ENCODE data around the gene GTF2A1.

The GTF2A1 gene

DNA sequence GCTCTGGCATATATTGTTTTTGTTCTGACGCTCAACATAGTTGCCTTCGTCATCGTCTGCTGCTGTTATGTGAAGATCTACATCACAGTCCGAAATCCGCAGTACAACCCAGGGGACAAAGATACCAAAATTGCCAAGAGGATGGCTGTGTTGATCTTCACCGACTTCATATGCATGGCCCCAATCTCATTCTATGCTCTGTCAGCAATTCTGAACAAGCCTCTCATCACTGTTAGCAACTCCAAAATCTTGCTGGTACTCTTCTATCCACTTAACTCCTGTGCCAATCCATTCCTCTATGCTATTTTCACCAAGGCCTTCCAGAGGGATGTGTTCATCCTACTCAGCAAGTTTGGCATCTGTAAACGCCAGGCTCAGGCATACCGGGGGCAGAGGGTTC, 77.0 kb downstream of the GTF2A1 start:
- TF ChIP-seq CTCF (conservative IDR thresholded peaks at IDR 0.05; ENCODE audit: low read depth): no peak
- no peak for DNase-seq (ENCODE audit: low spot score)
- CTCF ChIA-PET: interaction anchor here (1.6 kb wide), 1 partner anchor 147 kb away, joined by 4 read pairs; no protein-coding TSS in a partner anchor
- POLR2A ChIA-PET (ENCODE audit: low non-redundant PET): no interaction called here
- no peak overlapping the region for H3K27ac ChIP-seq

DNA sequence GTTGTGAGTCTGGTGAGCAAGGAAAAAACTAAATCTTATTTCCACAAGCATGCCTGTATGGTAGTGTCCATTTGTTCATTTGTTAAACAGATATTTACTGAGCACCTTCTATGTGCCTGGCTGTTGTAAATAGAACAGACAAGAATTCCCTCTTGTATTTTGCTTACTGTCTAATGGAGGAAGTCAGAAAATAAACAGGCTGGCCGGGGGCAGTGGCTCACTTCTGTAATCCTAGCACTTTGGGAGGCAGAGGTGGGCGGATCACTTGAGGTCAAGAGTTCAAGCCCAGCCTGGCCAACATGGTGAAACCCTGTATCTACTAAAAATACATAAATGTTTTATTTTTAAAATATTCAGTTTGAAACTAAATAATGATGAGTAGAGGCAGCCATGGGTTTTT, 79.3 kb downstream of the GTF2A1 start:
- no peak for DNase-seq (ENCODE audit: low spot score)
- ChIA-PET CTCF (no interaction called here), POLR2A (ENCODE audit: low non-redundant PET) (no interaction called here)
- TF ChIP-seq CTCF (conservative IDR thresholded peaks at IDR 0.05; ENCODE audit: low read depth): no peak
- H3K27ac ChIP-seq: no peak overlapping the region

GRCh38 chr14:81138429-81138828, 82.3 kb downstream of the GTF2A1 start:
- DNase-seq (ENCODE audit: low spot score): no peak
- POLR2A ChIA-PET (ENCODE audit: low non-redundant PET): no interaction called here
- H3K27ac ChIP-seq: no peak overlapping the region
- no peak for TF ChIP-seq CTCF (conservative IDR thresholded peaks at IDR 0.05; ENCODE audit: low read depth)
- CTCF ChIA-PET: interaction anchor here (0.7 kb wide), 1 partner anchor 163 kb away, joined by 3 read pairs; no protein-coding TSS in a partner anchor

DNA sequence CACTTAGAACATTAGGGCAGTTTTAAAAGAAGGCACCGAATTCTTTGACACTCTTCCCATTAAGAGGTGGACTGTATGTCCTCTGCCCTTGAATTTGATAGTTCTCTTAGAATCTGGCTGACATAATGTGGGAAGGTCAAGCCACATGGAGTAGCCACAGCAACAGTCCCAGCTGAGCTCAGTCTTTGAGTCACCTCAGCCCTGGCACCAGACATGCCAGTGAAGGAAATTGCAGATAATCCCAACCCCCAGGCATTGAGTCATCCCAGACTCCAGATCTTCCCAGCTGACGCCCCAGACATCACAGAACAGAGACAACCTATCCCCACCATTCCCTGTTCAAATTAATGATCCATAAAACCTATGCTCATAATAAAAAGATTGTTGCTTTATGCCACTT, 83.4 kb downstream of the GTF2A1 start:
- no peak overlapping the region for H3K27ac ChIP-seq
- CTCF ChIA-PET: no interaction called here
- TF ChIP-seq CTCF (conservative IDR thresholded peaks at IDR 0.05; ENCODE audit: low read depth): no peak

GRCh38 chr14:81133400-81133799, 87.4 kb downstream of the GTF2A1 start:
- CTCF ChIA-PET: no interaction called here
- POLR2A ChIA-PET (ENCODE audit: low non-redundant PET): no interaction called here
- H3K27ac ChIP-seq: no peak overlapping the region
- TF ChIP-seq CTCF (conservative IDR thresholded peaks at IDR 0.05; ENCODE audit: low read depth): no peak
- no peak for DNase-seq (ENCODE audit: low spot score)

More for the DNA sequence above, 83.4 kb downstream of the GTF2A1 start:
- DNase-seq (ENCODE audit: low spot score): peak; percentile 77
- POLR2A ChIA-PET (ENCODE audit: low non-redundant PET): no interaction called here

DNA sequence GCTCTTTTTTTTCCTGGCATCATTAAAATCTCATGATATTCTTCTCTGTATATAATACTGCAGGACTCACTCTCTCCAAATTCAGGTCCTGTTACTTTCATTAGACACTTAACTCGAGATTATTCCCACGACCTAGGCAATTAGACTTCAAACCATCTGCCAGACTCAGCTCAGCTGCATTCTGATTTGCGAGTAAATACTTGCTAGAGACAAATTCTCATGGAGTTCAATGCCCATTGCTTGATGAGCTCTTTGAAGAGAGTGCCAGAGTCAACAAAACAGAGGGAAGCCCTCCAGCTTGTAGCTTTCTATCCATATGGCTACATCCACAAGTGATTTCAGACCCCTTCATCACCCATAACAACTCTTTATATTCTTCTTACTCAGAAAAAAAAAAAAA, 88.3 kb downstream of the GTF2A1 start:
- DNase-seq (ENCODE audit: low spot score): no peak
- ChIA-PET POLR2A (ENCODE audit: low non-redundant PET) (no interaction called here), CTCF (interaction anchor here (0.7 kb wide), 1 partner anchor 453 kb away, joined by 3 read pairs; no protein-coding TSS in a partner anchor)
- TF ChIP-seq CTCF (conservative IDR thresholded peaks at IDR 0.05; ENCODE audit: low read depth): no peak
- no peak overlapping the region for H3K27ac ChIP-seq

- CTCF ChIA-PET: no interaction called here
- TF ChIP-seq CTCF (conservative IDR thresholded peaks at IDR 0.05; ENCODE audit: low read depth): no peak
Observed at GRCh38 chr14:81129242-81129641, 91.5 kb downstream of the GTF2A1 start.

More at GRCh38 chr14:81129242-81129641, 91.5 kb downstream of the GTF2A1 start:
- no peak overlapping the region for H3K27ac ChIP-seq
- DNase-seq (ENCODE audit: low spot score): no peak
- POLR2A ChIA-PET (ENCODE audit: low non-redundant PET): no interaction called here

Measured in RWPE1 (cell line).